Heart left ventricle (tissue), 13 donors: ENCODE data around the gene LYPLA2.

ENCODE experiments used
- CTCF ChIP-seq, 12 donors: fragments of 200-600 bp; sonication (generic) in 4 of 12; IDR thresholded peaks; one replicate each; pipeline versions ENCODE4 v1.5.0 to v1.8.0; 2018 to 2022; ENCODE audit warnings: antibody characterized with exemption in 12 of 12, mild to moderate bottlenecking in 5 of 12
- POLR2A ChIP-seq, 2 donors: fragments of 450-650 bp; IDR thresholded peaks; one replicate each; pipeline ENCODE4 v1.6.1; 2017; ENCODE audit warnings: antibody characterized with exemption in 2 of 2, mild to moderate bottlenecking in 2 of 2, moderate library complexity in 2 of 2
- donor health status: ischemic (EF 13 %, LVEDD 7.1; RV severe dilation, severe dysfunction).
- donor health status: DM: no; HTN: yes; CAD: no.
- donor health status: DM: no; HTN: no; CAD: no.
- donor health status: ischemic (EF 25% LVEDD 6.9; RV normal size, moderate dysfunction).
- donor health status: ischemic (EF 25% LVEDD 5.7; RV mildly dilated, moderate dysfunction).
- donor health status: ischemic (EF 35%, LVEDD 5.7; RV mildly dilated, moderate dysfunction).
- donor health status: nonischemic (EF 11% LVEDD 7.7; RV severe dilation, severe dysfunction).
- donor health status: DM: yes; HTN: yes; CAD: no.
- donor health status: PGD.
- donor health status: ischemic (EF 29% LVEDD 5.4; RV normal size, mild dysfunction).
- donor health status: nonischemic (EF 23%, LVEDD 6.1; RV moderate dilation, normal function).

- no peak for TF ChIP-seq CTCF (IDR thresholded peaks at IDR 0.05)
- no peak for TF ChIP-seq POLR2A (IDR thresholded peaks at IDR 0.05)
Observed at GRCh38 chr1:23752909-23753308, 38.0 kb upstream of the LYPLA2 start.
